Endodermal cell (in vitro differentiated cells): ENCODE data around the gene PDE6D. TPM values are rescaled to one million over a fixed set of nuclear protein-coding genes. Genes with fewer than 3 reads are reported as not detected.
A peak's percentile ranks its signal among the peaks of the same experiment; 100 is the strongest.

ENCODE experiments used
- DNase-seq: peaks from one replicate; pipeline ENCODE4 v3.0.0-alpha.2; 2017
- H3K27ac ChIP-seq: 2 replicates; pipeline ENCODE4 v1.5.1; 2013; ENCODE audit warnings: mild to moderate bottlenecking, low read depth, low read length, moderate library complexity
- H3K27me3 ChIP-seq: 2 replicates; pipeline ENCODE4 v1.6.1; 2013; ENCODE audit warnings: mild to moderate bottlenecking, low read length, moderate library complexity; ENCODE audit not compliant: insufficient read depth, control insufficient read depth, poor library complexity, severe bottlenecking
- H3K36me3 ChIP-seq: 2 replicates; pipeline ENCODE4 v1.7.0; 2013; ENCODE audit warnings: mild to moderate bottlenecking, low read length, moderate library complexity; ENCODE audit not compliant: control insufficient read depth, insufficient read depth
- H3K4me1 ChIP-seq: one replicate; pipeline ENCODE4 v1.7.0; 2013; ENCODE audit warnings: low read length; ENCODE audit not compliant: control insufficient read depth, insufficient read depth
- H3K4me3 ChIP-seq: 2 replicates; pipeline ENCODE4 v1.5.1; 2013; ENCODE audit warnings: mild to moderate bottlenecking, low read length, moderate library complexity
- H3K9ac ChIP-seq: 2 replicates; pipeline ENCODE4 v1.6.1; 2013; ENCODE audit warnings: mild to moderate bottlenecking, low read length, moderate library complexity; ENCODE audit not compliant: poor library complexity, severe bottlenecking; ENCODE audit errors: extremely low read depth
- H3K9me3 ChIP-seq: 2 replicates; pipeline ENCODE4 v1.6.1; 2013; ENCODE audit warnings: mild to moderate bottlenecking, low read length, moderate library complexity; ENCODE audit not compliant: control insufficient read depth
- H3K27ac Mint-ChIP-seq: 2 replicates; pipeline ENCODE4 v1.8.0; 2020; ENCODE audit warnings: mixed read lengths
- H3K27me3 Mint-ChIP-seq: 2 replicates; pipeline ENCODE4 v1.8.0; 2021; ENCODE audit warnings: mild to moderate bottlenecking, mixed read lengths; ENCODE audit not compliant: insufficient read depth
- H3K36me3 Mint-ChIP-seq: 2 replicates; pipeline ENCODE4 v1.8.0; 2020; ENCODE audit warnings: low read depth, mixed read lengths
- H3K4me1 Mint-ChIP-seq: 2 replicates; pipeline ENCODE4 v1.8.0; 2020; ENCODE audit warnings: mixed read lengths
- H3K4me3 Mint-ChIP-seq: 2 replicates; pipeline ENCODE4 v1.8.0; 2020; ENCODE audit warnings: mild to moderate bottlenecking, moderate library complexity, mixed read lengths
- H3K9me3 Mint-ChIP-seq: 2 replicates; pipeline ENCODE4 v1.8.0; 2020; ENCODE audit warnings: mild to moderate bottlenecking, mixed read lengths
- WGBS, 2 experiments: methylation state at CpG; one replicate each; pipeline versions ENCODE4 v1.1.5 to v1.1.7; 2013; ENCODE audit warnings: missing lambda C conversion rate in 2 of 2, mixed read lengths in 1 of 2; ENCODE audit not compliant: insufficient coverage in 1 of 2, insufficient read length in 1 of 2; 5-methylcytosine and 5-hydroxymethylcytosine counted together
- total RNA-seq, 2 donors: library from RNA; stranded (reverse); fragmentation: NEBNext Ultra II Directional in 1 of 2; extraction: Animal tissue kit (Norgen Biotek cat#: 25700) in 1 of 2; gene quantifications; 2 replicates in 1 of 2; 3 replicates in 1 of 2; pipeline ENCODE4 v1.2.1, GENCODE V29; 2021
- TF ChIP-seq, protein P1 (sequence below): fragments of 200-600 bp; sonication (generic); conservative IDR thresholded peaks from 2 replicates; pipeline ENCODE4 v1.5.0; 2021; ENCODE audit warnings: antibody characterized with exemption, mild to moderate bottlenecking

Gene PDE6D
- total RNA-seq, 2 donors from 2014 or later, result 24.7 to 25.5 TPM

GRCh38 chr2:231707625-231707926, 73.5 kb downstream of the PDE6D start:
- no peaks in the 10 kb centered on the region for H3K27me3 Mint-ChIP-seq
- peaks cover 30% of the 10 kb centered on the region for H3K36me3 Mint-ChIP-seq
- Histone ChIP-seq H3K27ac (peak overlapping the region; percentile 99), H3K27me3 (no peaks in the 10 kb centered on the region), H3K36me3 (peaks cover 21% of the 10 kb centered on the region), H3K9ac (peak overlapping the region; percentile 99), H3K4me1 (no peaks in the 10 kb centered on the region), H3K9me3 (no peaks in the 10 kb centered on the region), H3K4me3 (peak overlapping the region; percentile 97)
- peak overlapping the region; percentile 100 for H3K27ac Mint-ChIP-seq
- peaks cover 1% of the 10 kb centered on the region for H3K9me3 Mint-ChIP-seq
- DNase-seq, result peak; percentile 85
- 0 to 5% methylated on average over 8 to 30 of the region's 30 CpGs for WGBS, 2 experiments
- H3K4me3 Mint-ChIP-seq, result peak overlapping the region; percentile 97
- TF ChIP-seq, protein P1, sequence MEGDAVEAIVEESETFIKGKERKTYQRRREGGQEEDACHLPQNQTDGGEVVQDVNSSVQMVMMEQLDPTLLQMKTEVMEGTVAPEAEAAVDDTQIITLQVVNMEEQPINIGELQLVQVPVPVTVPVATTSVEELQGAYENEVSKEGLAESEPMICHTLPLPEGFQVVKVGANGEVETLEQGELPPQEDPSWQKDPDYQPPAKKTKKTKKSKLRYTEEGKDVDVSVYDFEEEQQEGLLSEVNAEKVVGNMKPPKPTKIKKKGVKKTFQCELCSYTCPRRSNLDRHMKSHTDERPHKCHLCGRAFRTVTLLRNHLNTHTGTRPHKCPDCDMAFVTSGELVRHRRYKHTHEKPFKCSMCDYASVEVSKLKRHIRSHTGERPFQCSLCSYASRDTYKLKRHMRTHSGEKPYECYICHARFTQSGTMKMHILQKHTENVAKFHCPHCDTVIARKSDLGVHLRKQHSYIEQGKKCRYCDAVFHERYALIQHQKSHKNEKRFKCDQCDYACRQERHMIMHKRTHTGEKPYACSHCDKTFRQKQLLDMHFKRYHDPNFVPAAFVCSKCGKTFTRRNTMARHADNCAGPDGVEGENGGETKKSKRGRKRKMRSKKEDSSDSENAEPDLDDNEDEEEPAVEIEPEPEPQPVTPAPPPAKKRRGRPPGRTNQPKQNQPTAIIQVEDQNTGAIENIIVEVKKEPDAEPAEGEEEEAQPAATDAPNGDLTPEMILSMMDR, result no peak
- H3K4me1 Mint-ChIP-seq, result peaks cover 15% of the 10 kb centered on the region

- Histone ChIP-seq H3K9me3 (no peaks in the 10 kb centered on the region), H3K27me3 (no peaks in the 10 kb centered on the region), H3K36me3 (peaks cover 15% of the 10 kb centered on the region), H3K9ac (peak overlapping the region; percentile 99), H3K27ac (peak overlapping the region; percentile 99), H3K4me3 (peak overlapping the region; percentile 97), H3K4me1 (no peaks in the 10 kb centered on the region)
- H3K27me3 Mint-ChIP-seq, result no peaks in the 10 kb centered on the region
- H3K36me3 Mint-ChIP-seq, result peaks cover 24% of the 10 kb centered on the region
- peaks cover 11% of the 10 kb centered on the region for H3K4me1 Mint-ChIP-seq
- peak; percentile 99 for DNase-seq
- peak overlapping the region; percentile 97 for H3K4me3 Mint-ChIP-seq
- H3K27ac Mint-ChIP-seq, result peak overlapping the region; percentile 100
- H3K9me3 Mint-ChIP-seq, result peaks cover 1% of the 10 kb centered on the region
- WGBS, 2 experiments, result 0 to 1% methylated on average over 52 to 66 of the region's 66 CpGs
- TF ChIP-seq, protein P1, result peak; percentile 96
Observed at GRCh38 chr2:231706731-231707624, 74.1 kb downstream of the PDE6D start.

- H3K27me3 ChIP-seq, result no peaks in the 10 kb centered on the region
- H3K9me3 ChIP-seq, result no peaks in the 10 kb centered on the region
- H3K4me3 ChIP-seq, result no peak overlapping the region
- no peak overlapping the region for H3K4me3 Mint-ChIP-seq
- H3K36me3 ChIP-seq, result no peaks in the 10 kb centered on the region
- TF ChIP-seq, protein P1, result no peak
- H3K4me1 ChIP-seq, result no peaks in the 10 kb centered on the region
- 89% methylated on average over 3 of the region's 3 CpGs; no CpG with 5 or more reads in 1 of the 2 experiments for WGBS, 2 experiments
- H3K27me3 Mint-ChIP-seq, result no peaks in the 10 kb centered on the region
- peaks cover 1% of the 10 kb centered on the region for H3K9me3 Mint-ChIP-seq
- no peak overlapping the region for H3K9ac ChIP-seq
- DNase-seq, result no peak
- H3K27ac ChIP-seq, result no peak overlapping the region
- H3K36me3 Mint-ChIP-seq, result peaks cover 6% of the 10 kb centered on the region
- H3K4me1 Mint-ChIP-seq, result peaks cover 4% of the 10 kb centered on the region
- no peak overlapping the region for H3K27ac Mint-ChIP-seq
Observed at GRCh38 chr2:231704017-231704416, 77.1 kb downstream of the PDE6D start.
